ENCODE data around the gene SLC2A8. TPM values are rescaled to one million over a fixed set of nuclear protein-coding genes. Genes with fewer than 3 reads are reported as not detected.

Gene SLC2A8
- total RNA-seq, 4 donors from 2014 or later = 23.7 to 40.2 (median 29.8) TPM

GRCh38 chr9:127403507-127404192 lies 6.7 kb downstream of the SLC2A8 start:
- peaks cover 0 to 89% of the 10 kb centered on the region in 2 donors for H3K36me3 ChIP-seq

GRCh38 chr9:127404631-127405030 lies 7.7 kb downstream of the SLC2A8 start:
- Histone ChIP-seq H3K27ac (no peak overlapping the region), H3K36me3 (peaks cover 0 to 89% of the 10 kb centered on the region in 2 donors), H3K4me3 (no peak overlapping the region), H3K27me3 (no peaks in the 10 kb centered on the region), H3K4me1 (no peaks in the 10 kb centered on the region), H3K9me3 (no peaks in the 10 kb centered on the region)
- TF ChIP-seq CTCF (IDR thresholded peaks at IDR 0.05) (no peak), POLR2AphosphoS5 (IDR thresholded peaks at IDR 0.05) (no peak), POLR2A (IDR thresholded peaks at IDR 0.05) (no peak), EP300 (IDR thresholded peaks at IDR 0.05) (no peak)
- ATAC-seq = no peak
- WGBS, 2 donors (ENCODE audit: low coverage in 1 of 2) = 85% methylated on average over 5 of the region's 23 CpGs; no CpG with 5 or more reads in 1 of the 2 donors

More at GRCh38 chr9:127403507-127404192, 6.7 kb downstream of the SLC2A8 start:
- peaks cover 0 to 9% (median 0%) of the 10 kb centered on the region in 3 donors for H3K4me1 ChIP-seq
- TF ChIP-seq POLR2AphosphoS5 (IDR thresholded peaks at IDR 0.05) = no peak
- TF ChIP-seq CTCF (IDR thresholded peaks at IDR 0.05) = no peak
- TF ChIP-seq POLR2A (IDR thresholded peaks at IDR 0.05) = no peak
- TF ChIP-seq EP300 (IDR thresholded peaks at IDR 0.05) = no peak
- ATAC-seq = no peak
- no peaks in the 10 kb centered on the region for H3K9me3 ChIP-seq
- WGBS, 2 donors (ENCODE audit: low coverage in 1 of 2) = 78 to 100% methylated on average over 1 to 6 of the region's 22 CpGs
- H3K27ac ChIP-seq = no peak overlapping the region
- no peaks in the 10 kb centered on the region for H3K27me3 ChIP-seq
- H3K4me3 ChIP-seq = no peak overlapping the region

- H3K27ac ChIP-seq = no peak overlapping the region
- TF ChIP-seq POLR2AphosphoS5 (IDR thresholded peaks at IDR 0.05) (no peak), CTCF (IDR thresholded peaks at IDR 0.05) (no peak), POLR2A (IDR thresholded peaks at IDR 0.05) (no peak), EP300 (IDR thresholded peaks at IDR 0.05) (no peak)
- H3K4me3 ChIP-seq = no peak overlapping the region
- no CpG with 5 or more reads among the region's 20 CpGs for WGBS, 2 donors (ENCODE audit: low coverage in 1 of 2)
- no peaks in the 10 kb centered on the region for H3K4me1 ChIP-seq
- H3K9me3 ChIP-seq = no peaks in the 10 kb centered on the region
- H3K36me3 ChIP-seq = peaks cover 0 to 81% of the 10 kb centered on the region in 2 donors
- no peaks in the 10 kb centered on the region for H3K27me3 ChIP-seq
- ATAC-seq = no peak
These were observed 8.6 kb downstream of the SLC2A8 start for GRCh38 chr9:127405344-127406125.

GRCh38 chr9:127406799-127407491 lies 10.0 kb downstream of the SLC2A8 start:
- WGBS, 2 donors (ENCODE audit: low coverage in 1 of 2) = 80 to 90% methylated on average over 1 to 2 of the region's 13 CpGs
- no peaks in the 10 kb centered on the region for H3K27me3 ChIP-seq
- H3K4me1 ChIP-seq = no peaks in the 10 kb centered on the region
- TF ChIP-seq CTCF (IDR thresholded peaks at IDR 0.05) (no peak), POLR2A (IDR thresholded peaks at IDR 0.05) (no peak), EP300 (IDR thresholded peaks at IDR 0.05) (no peak), POLR2AphosphoS5 (IDR thresholded peaks at IDR 0.05) (no peak)
- H3K36me3 ChIP-seq = peaks cover 0 to 66% of the 10 kb centered on the region in 2 donors
- H3K9me3 ChIP-seq = no peaks in the 10 kb centered on the region
- no peak for ATAC-seq
- no peak overlapping the region for H3K27ac ChIP-seq
- no peak overlapping the region for H3K4me3 ChIP-seq

Measured in gastroesophageal sphincter (tissue), 4 donors.